ENCODE data around the gene YPEL2. TPM values are rescaled to one million over a fixed set of nuclear protein-coding genes. Genes with fewer than 3 reads are reported as not detected.

The YPEL2 gene
- total and polyA plus RNA-seq, 2 of the 13 experiments (the other 11 are each of a cell fraction or from before 2014, with no cell fraction given), result 8.5 to 21.1 TPM

DNA sequence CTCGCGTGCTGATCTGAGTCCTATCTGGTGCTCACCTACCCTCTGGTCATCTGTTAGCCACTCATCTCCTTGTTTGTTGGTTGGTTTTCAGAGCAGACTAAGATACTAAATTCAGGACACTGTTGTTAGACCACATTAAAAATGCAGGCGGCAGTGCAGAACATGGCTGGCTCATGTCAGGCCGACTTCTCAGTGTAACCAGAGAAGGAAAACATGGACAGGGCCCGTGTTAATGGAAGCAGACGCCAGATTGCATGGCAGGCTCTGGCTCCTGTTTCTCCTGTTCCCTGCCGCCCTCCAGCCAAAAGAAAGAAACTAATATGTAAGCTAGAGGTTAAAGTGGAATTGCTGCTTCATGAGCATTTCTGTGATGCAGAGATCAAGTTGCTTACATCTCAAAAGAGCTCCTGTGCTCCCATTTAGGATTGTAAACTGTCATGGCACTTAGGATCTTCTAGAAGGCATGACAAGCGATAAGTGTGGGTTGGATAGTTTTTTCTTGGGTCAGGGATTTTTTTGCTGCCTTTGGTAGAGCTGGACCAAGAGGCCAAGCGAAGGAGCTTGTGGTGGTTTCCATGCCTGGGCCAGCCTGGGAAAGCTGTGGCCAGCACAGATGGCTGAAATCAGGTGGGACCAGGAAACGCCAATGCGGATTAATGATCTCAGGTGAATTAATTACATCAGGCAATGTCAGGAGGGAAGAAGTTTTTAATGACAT lies 56.1 kb downstream of the YPEL2 start (continued):
- TF ChIP-seq NR0B2 (CRISPR knock-in tag; IDR thresholded peaks at IDR 0.05) (no peak), ZHX1 (CRISPR knock-in tag; IDR thresholded peaks at IDR 0.05; ENCODE audit: low read depth) (no peak), PAXIP1 (CRISPR knock-in tag; conservative IDR thresholded peaks at IDR 0.05) (no peak), CENPT (CRISPR knock-in tag; IDR thresholded peaks at IDR 0.05; ENCODE audit: low read depth) (no peak), HOXA7 (CRISPR knock-in tag; IDR thresholded peaks at IDR 0.05) (no peak), ZNF556 (CRISPR knock-in tag; IDR thresholded peaks at IDR 0.05; ENCODE audit: borderline replicate concordance) (no peak), ZNF816 (CRISPR knock-in tag; IDR thresholded peaks at IDR 0.05; ENCODE audit: borderline replicate concordance) (no peak), ZNF512B (CRISPR knock-in tag; IDR thresholded peaks at IDR 0.05; ENCODE audit: borderline replicate concordance) (no peak), KMT2B (CRISPR knock-in tag; IDR thresholded peaks at IDR 0.05) (no peak), MEIS1 (CRISPR knock-in tag; IDR thresholded peaks at IDR 0.05; ENCODE audit: borderline replicate concordance) (no peak)
